AG20443 (cell line): ENCODE data around the gene SH3PXD2B.
A peak's percentile ranks its signal among the peaks of the same experiment; 100 is the strongest.
"Not testable (repeated sequence)": the region's sequence is repeated elsewhere in the genome, so short reads cannot be mapped to it uniquely, and the experiment has no call there.

Source experiments
- DNase-seq: peaks from one replicate; pipeline ENCODE4 v3.0.0; 2012; ENCODE audit warnings: low spot score, mixed read lengths

Gene SH3PXD2B

GRCh38 chr5:172336676-172337285 is 117.5 kb downstream of the SH3PXD2B start:
- DNase-seq, result no peak

GRCh38 chr5:172336264-172336663 is 118.1 kb downstream of the SH3PXD2B start:
- no peak for DNase-seq

- DNase-seq, result no peak
Observed at GRCh38 chr5:172335721-172336120, 118.6 kb downstream of the SH3PXD2B start.

- DNase-seq, result no peak
Observed at GRCh38 chr5:172334641-172335040, 119.7 kb downstream of the SH3PXD2B start.

- no peak for DNase-seq
Observed at GRCh38 chr5:172334196-172334595, 120.1 kb downstream of the SH3PXD2B start.

- not testable (repeated sequence) for DNase-seq
Observed at GRCh38 chr5:172326901-172327300, 127.4 kb downstream of the SH3PXD2B start.

- no peak for DNase-seq
Observed at GRCh38 chr5:172325452-172325851, 128.9 kb downstream of the SH3PXD2B start.

GRCh38 chr5:172322028-172322965 is 132.0 kb downstream of the SH3PXD2B start:
- no peak for DNase-seq

GRCh38 chr5:172321593-172321992 is 132.7 kb downstream of the SH3PXD2B start:
- no peak for DNase-seq

- peak; percentile 60 for DNase-seq
Observed at GRCh38 chr5:172319708-172320441, 134.4 kb downstream of the SH3PXD2B start.

- DNase-seq, result no peak
Observed at GRCh38 chr5:172315587-172316493, 138.5 kb downstream of the SH3PXD2B start.

- DNase-seq, result no peak
Observed at GRCh38 chr5:172313915-172314314, 140.4 kb downstream of the SH3PXD2B start.

GRCh38 chr5:172312286-172312685 is 142.0 kb downstream of the SH3PXD2B start:
- DNase-seq, result peak; percentile 71

GRCh38 chr5:172311605-172312004 is 142.7 kb downstream of the SH3PXD2B start:
- DNase-seq, result no peak

- DNase-seq, result no peak
Observed at GRCh38 chr5:172311026-172311425, 143.3 kb downstream of the SH3PXD2B start.

GRCh38 chr5:172305380-172305779 is 148.9 kb downstream of the SH3PXD2B start:
- no peak for DNase-seq

- no peak for DNase-seq
Observed at GRCh38 chr5:172303572-172304335, 150.6 kb downstream of the SH3PXD2B start.

GRCh38 chr5:172303162-172303561 is 151.2 kb downstream of the SH3PXD2B start:
- DNase-seq, result no peak

GRCh38 chr5:172302047-172302710 is 152.1 kb downstream of the SH3PXD2B start:
- DNase-seq, result no peak

GRCh38 chr5:172299916-172300439 is 154.3 kb downstream of the SH3PXD2B start:
- DNase-seq, result no peak
